ENCODE data around the gene XPR1.

DNA sequence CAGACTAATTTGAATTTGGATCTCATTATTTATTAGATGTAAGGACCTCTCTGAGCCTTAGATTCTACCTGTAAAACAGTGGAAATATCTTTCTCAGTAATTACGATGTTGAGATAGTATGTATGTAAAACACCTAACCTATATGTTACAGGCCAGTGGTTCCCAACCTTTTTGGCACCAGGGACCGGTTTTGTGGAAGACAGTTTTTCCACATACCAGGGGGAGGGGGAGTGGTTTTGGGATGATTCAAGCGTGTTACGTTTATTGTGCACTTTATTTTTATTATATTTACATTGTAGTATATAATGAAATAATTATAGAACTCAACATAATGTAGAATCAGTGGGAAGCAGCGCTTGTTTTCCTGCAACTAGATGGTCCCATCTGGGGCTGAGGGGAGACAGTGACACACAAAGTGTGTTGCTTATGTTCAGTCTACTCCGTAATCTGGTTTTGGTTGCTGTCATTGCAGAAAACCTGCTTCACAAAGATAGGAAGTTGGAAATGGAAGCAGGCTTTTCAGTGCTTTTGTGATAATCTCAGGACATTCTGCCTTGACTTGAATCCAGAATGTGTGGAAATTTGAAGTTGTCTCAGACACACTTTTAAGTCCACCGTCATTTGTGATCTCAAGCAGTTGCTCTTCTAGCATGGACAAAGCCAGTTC, 12.8 kb downstream of the XPR1 start:
- TF ChIP-seq, protein P1, sequence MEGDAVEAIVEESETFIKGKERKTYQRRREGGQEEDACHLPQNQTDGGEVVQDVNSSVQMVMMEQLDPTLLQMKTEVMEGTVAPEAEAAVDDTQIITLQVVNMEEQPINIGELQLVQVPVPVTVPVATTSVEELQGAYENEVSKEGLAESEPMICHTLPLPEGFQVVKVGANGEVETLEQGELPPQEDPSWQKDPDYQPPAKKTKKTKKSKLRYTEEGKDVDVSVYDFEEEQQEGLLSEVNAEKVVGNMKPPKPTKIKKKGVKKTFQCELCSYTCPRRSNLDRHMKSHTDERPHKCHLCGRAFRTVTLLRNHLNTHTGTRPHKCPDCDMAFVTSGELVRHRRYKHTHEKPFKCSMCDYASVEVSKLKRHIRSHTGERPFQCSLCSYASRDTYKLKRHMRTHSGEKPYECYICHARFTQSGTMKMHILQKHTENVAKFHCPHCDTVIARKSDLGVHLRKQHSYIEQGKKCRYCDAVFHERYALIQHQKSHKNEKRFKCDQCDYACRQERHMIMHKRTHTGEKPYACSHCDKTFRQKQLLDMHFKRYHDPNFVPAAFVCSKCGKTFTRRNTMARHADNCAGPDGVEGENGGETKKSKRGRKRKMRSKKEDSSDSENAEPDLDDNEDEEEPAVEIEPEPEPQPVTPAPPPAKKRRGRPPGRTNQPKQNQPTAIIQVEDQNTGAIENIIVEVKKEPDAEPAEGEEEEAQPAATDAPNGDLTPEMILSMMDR (IDR thresholded peaks at IDR 0.05; ENCODE audit: low read depth, low read length, poor library complexity, severe bottlenecking), result no peak
- TF ChIP-seq EZH2phosphoT487 (IDR thresholded peaks at IDR 0.05; ENCODE audit: borderline replicate concordance, low read length), result no peak

All from DOHH2 (cell line).